H1 (cell line): ENCODE data around the gene DKK2. TPM values are rescaled to one million over a fixed set of nuclear protein-coding genes. Genes with fewer than 3 reads are reported as not detected.

ENCODE experiments used
- CTCF ChIA-PET: fragments of 300-600 bp; sonication (Branson Sonifier 250); formaldehyde crosslinking; loops from one replicate; lab custom pipeline; 2021; ENCODE audit not compliant: partially characterized antibody; lab: Charles Lee
- POLR2A ChIA-PET: fragments of 300-600 bp; sonication (Branson Sonifier 250); formaldehyde crosslinking; loops from one replicate; lab custom pipeline; 2021; ENCODE audit warnings: inconsistent platforms; ENCODE audit not compliant: partially characterized antibody; lab: Charles Lee
- DNase-seq, 2 experiments: peaks; one replicate each; pipeline versions ENCODE4 v3.0.0 to v3.0.0-alpha.2; 2010 to 2022; ENCODE audit warnings: low spot score in 2 of 2, low read depth in 1 of 2, mixed read lengths in 1 of 2
- FAIRE-seq: peaks from 2 replicates; lab custom pipeline; 2011; peaks lifted over from hg19 to GRCh38; lab: Jason Lieb, UNC
- H2AFZ ChIP-seq: 2 replicates; pipeline ENCODE4 v1.8.1; 2012; ENCODE audit warnings: low read length, inconsistent platforms
- H2AK5ac ChIP-seq: 2 replicates; pipeline ENCODE4 v1.6.1; 2013; ENCODE audit warnings: low read depth, low read length
- H2BK120ac ChIP-seq: replicated peaks from 2 replicates; pipeline ENCODE3; 2013; ENCODE audit warnings: low read depth, low read length, inconsistent platforms
- H2BK12ac ChIP-seq: 2 replicates; pipeline ENCODE4 v1.6.1; 2013; ENCODE audit warnings: low read depth, low read length
- H2BK15ac ChIP-seq: 2 replicates; pipeline ENCODE4 v1.6.1; 2013; ENCODE audit warnings: low read length
- H2BK20ac ChIP-seq: 2 replicates; pipeline ENCODE4 v1.6.1; 2013; ENCODE audit warnings: low read length
- H2BK5ac ChIP-seq: 2 replicates; pipeline ENCODE4 v1.6.1; 2013; ENCODE audit warnings: low read depth, low read length
- H3K14ac ChIP-seq: 2 replicates; pipeline ENCODE4 v1.6.1; 2013; ENCODE audit warnings: inconsistent platforms; ENCODE audit not compliant: insufficient read length
- H3K18ac ChIP-seq: 2 replicates; pipeline ENCODE4 v1.6.1; 2013; ENCODE audit warnings: low read length; ENCODE audit errors: extremely low read depth
- H3K23ac ChIP-seq: 2 replicates; pipeline ENCODE4 v1.6.1; 2013; ENCODE audit warnings: inconsistent platforms; ENCODE audit not compliant: insufficient read length
- H3K23me2 ChIP-seq: 2 replicates; pipeline ENCODE4 v1.6.1; 2013; ENCODE audit warnings: low read depth, low read length
- H3K27ac ChIP-seq: 2 replicates; pipeline ENCODE4 v1.6.1; 2011; ENCODE audit warnings: low read depth, low read length, inconsistent platforms
- H3K27me3 ChIP-seq, 4 experiments: replicated peaks in 1 of 4; 1 replicate in 1 of 4; 2 replicates in 3 of 4; pipeline versions ENCODE4 v1.6.1 to v1.8.1; 2011 to 2013; ENCODE audit warnings: low read length in 3 of 4, mild to moderate bottlenecking in 3 of 4, inconsistent platforms in 2 of 4, mixed read lengths in 2 of 4, moderate library complexity in 1 of 4; ENCODE audit not compliant: control insufficient read depth in 3 of 4, insufficient read depth in 3 of 4; ENCODE audit errors: extremely low read depth in 1 of 4
- H3K36me3 ChIP-seq, 4 experiments: 2 replicates each; pipeline versions ENCODE4 v1.6.1 to v1.8.1; 2011 to 2013; ENCODE audit warnings: mild to moderate bottlenecking in 4 of 4, low read length in 3 of 4, moderate library complexity in 2 of 4, control low read depth in 1 of 4, inconsistent platforms in 1 of 4; ENCODE audit not compliant: insufficient read depth in 4 of 4, control insufficient read depth in 2 of 4
- H3K4ac ChIP-seq: replicated peaks from 2 replicates; pipeline ENCODE3; 2013; ENCODE audit warnings: low read length, low read depth, mixed read lengths, inconsistent platforms; ENCODE audit not compliant: insufficient read length
- H3K4me1 ChIP-seq, 4 experiments: replicated peaks in 1 of 4; 1 replicate in 1 of 4; 2 replicates in 3 of 4; pipeline versions ENCODE4 v1.6.1 to v1.8.1; 2011 to 2013; ENCODE audit warnings: low read length in 3 of 4, inconsistent platforms in 2 of 4, mixed read lengths in 1 of 4; ENCODE audit not compliant: insufficient read depth in 4 of 4, control insufficient read depth in 3 of 4
- H3K4me2 ChIP-seq, 2 experiments: 2 replicates each; pipeline versions ENCODE4 v1.6.1 to v1.8.1; 2011 to 2013; ENCODE audit warnings: low read depth in 2 of 2, low read length in 2 of 2, control low read depth in 1 of 2, inconsistent platforms in 1 of 2, mild to moderate bottlenecking in 1 of 2; ENCODE audit not compliant: insufficient read depth in 1 of 2
- H3K4me3 ChIP-seq, 4 experiments: fragments of 200-600, 300-600 bp in 1 of 4; sonication (generic), shearing (Covaris generic), sonication (Bioruptor Twin) in 1 of 4; 2 replicates each; pipeline versions ENCODE4 v1.5.1 to v1.8.1; 2011 to 2016; ENCODE audit warnings: low read length in 4 of 4, low read depth in 3 of 4, control low read depth in 2 of 4, inconsistent platforms in 2 of 4, mild to moderate bottlenecking in 2 of 4, mixed read lengths in 1 of 4, moderate library complexity in 1 of 4; ENCODE audit not compliant: insufficient read depth in 2 of 4; ENCODE audit errors: extremely low read depth in 1 of 4
- H3K56ac ChIP-seq: replicated peaks from 2 replicates; pipeline ENCODE3; 2013; ENCODE audit warnings: low read depth, mild to moderate bottlenecking, mixed read lengths, low read length, inconsistent platforms; ENCODE audit not compliant: insufficient read length
- H3K79me1 ChIP-seq: 2 replicates; pipeline ENCODE4 v1.6.1; 2013; ENCODE audit warnings: low read depth, low read length, control low read depth
- H3K79me2 ChIP-seq, 2 experiments: 2 replicates each; pipeline versions ENCODE4 v1.6.1 to v1.8.1; 2012 to 2013; ENCODE audit warnings: low read length in 2 of 2, mild to moderate bottlenecking in 2 of 2, inconsistent platforms in 1 of 2; ENCODE audit not compliant: insufficient read depth in 2 of 2, control insufficient read depth in 1 of 2
- H3K9ac ChIP-seq, 4 experiments: replicated peaks in 1 of 4; 1 replicate in 1 of 4; 2 replicates in 3 of 4; pipeline versions ENCODE4 v1.6.1 to v1.8.1; 2011 to 2013; ENCODE audit warnings: low read depth in 3 of 4, low read length in 3 of 4, control low read depth in 2 of 4, mild to moderate bottlenecking in 2 of 4, moderate library complexity in 2 of 4, inconsistent platforms in 1 of 4; ENCODE audit errors: extremely low read depth in 1 of 4
- H3K9me3 ChIP-seq, 2 experiments: 2 replicates each; pipeline versions ENCODE4 v1.6.1 to v1.8.1; 2012 to 2013; ENCODE audit warnings: mild to moderate bottlenecking in 2 of 2, moderate library complexity in 2 of 2, control low read depth in 1 of 2, inconsistent platforms in 1 of 2, low read depth in 1 of 2, low read length in 1 of 2, mixed read lengths in 1 of 2; ENCODE audit not compliant: insufficient read depth in 2 of 2
- H4K20me1 ChIP-seq, 2 experiments: replicated peaks in 1 of 2; 2 replicates each; pipeline versions ENCODE3 to v1.8.1; 2011 to 2013; ENCODE audit warnings: inconsistent platforms in 2 of 2, low read length in 2 of 2, mild to moderate bottlenecking in 1 of 2; ENCODE audit not compliant: insufficient read depth in 2 of 2, control insufficient read depth in 1 of 2
- H4K5ac ChIP-seq: 2 replicates; pipeline ENCODE4 v1.6.1; 2013; ENCODE audit warnings: low read length, low read depth, mixed read lengths, inconsistent platforms; ENCODE audit not compliant: insufficient read length
- H4K8ac ChIP-seq: 2 replicates; pipeline ENCODE4 v1.8.0; 2013; ENCODE audit warnings: mild to moderate bottlenecking, moderate library complexity, low read length, inconsistent platforms; ENCODE audit not compliant: insufficient read depth; ENCODE audit errors: extremely low read depth
- H4K91ac ChIP-seq: replicated peaks from 2 replicates; pipeline ENCODE3; 2013; ENCODE audit warnings: low read length, mixed read lengths, inconsistent platforms; ENCODE audit not compliant: insufficient read length
- ATF2 ChIP-seq: IDR thresholded peaks from 2 replicates; pipeline ENCODE4 v1.6.1; 2012; ENCODE audit warnings: low read length, inconsistent platforms
- CBX8 ChIP-seq: fragments of 300-800, 300-1000 bp; sonication (generic); IDR thresholded peaks from 2 replicates; pipeline ENCODE4 v1.7.1; 2016; ENCODE audit warnings: low read depth, low read length, borderline replicate concordance
- CHD2 ChIP-seq: IDR thresholded peaks from 2 replicates; pipeline ENCODE4 v1.6.1; 2012; ENCODE audit warnings: low read length, improper control_type of control experiment
- CREB1 ChIP-seq: IDR thresholded peaks from 2 replicates; pipeline ENCODE4 v1.6.1; 2012; ENCODE audit warnings: inconsistent platforms
- HDAC2 ChIP-seq, 2 experiments: fragments of 300-600 bp in 1 of 2; sonication (generic) in 1 of 2; IDR thresholded peaks; 2 replicates each; pipeline ENCODE4 v1.6.1; 2011 to 2012; ENCODE audit warnings: low read depth in 2 of 2, low read length in 2 of 2, mild to moderate bottlenecking in 2 of 2, moderate library complexity in 2 of 2, borderline replicate concordance in 1 of 2, inconsistent platforms in 1 of 2
- MAX ChIP-seq: IDR thresholded peaks from 2 replicates; pipeline ENCODE4 v1.6.1; 2012; ENCODE audit warnings: inconsistent platforms
- POLR2A ChIP-seq, 2 experiments: IDR thresholded peaks; 1 replicate in 1 of 2; 2 replicates in 1 of 2; pipeline ENCODE4 v1.6.1; 2011; ENCODE audit warnings: low read depth in 2 of 2, low read length in 2 of 2, mild to moderate bottlenecking in 2 of 2; ENCODE audit errors: control extremely low read depth in 1 of 2
- POLR2AphosphoS5 ChIP-seq: IDR thresholded peaks from 2 replicates; pipeline ENCODE4 v1.6.1; 2011; ENCODE audit warnings: low read depth, low read length
- SP1 ChIP-seq: IDR thresholded peaks from 2 replicates; pipeline ENCODE4 v1.6.1; 2011; ENCODE audit warnings: low read depth, low read length
- TBP ChIP-seq: IDR thresholded peaks from 2 replicates; pipeline ENCODE4 v1.6.1; 2011; ENCODE audit warnings: low read depth, low read length, improper control_type of control experiment
- USF2 ChIP-seq: IDR thresholded peaks from 2 replicates; pipeline ENCODE4 v1.6.1; 2011; ENCODE audit warnings: low read length, improper control_type of control experiment
- WGBS, 2 experiments: shearing (Covaris generic) in 1 of 2; methylation state at CpG; one replicate each; pipeline versions ENCODE4 v1.1.6 to v1.1.7; 2013 to 2015; ENCODE audit warnings: low lambda C conversion rate in 2 of 2, mixed read lengths in 2 of 2, inconsistent platforms in 1 of 2, low coverage in 1 of 2, missing lambda C conversion rate in 1 of 2; ENCODE audit not compliant: insufficient replicate concordance in 2 of 2, insufficient coverage in 1 of 2, insufficient read length in 1 of 2; ENCODE audit errors: extremely low coverage in 1 of 2, missing lambda C conversion rate in 1 of 2; 5-methylcytosine and 5-hydroxymethylcytosine counted together
- polyA plus RNA-seq, 7 experiments: library from polyadenylated mRNA; depleted of rRNA in 3 of 7; stranded (reverse) in 5 of 7; unstranded in 2 of 7; fragments of >200 nt in 5 of 7; fragments of 200-250 nt in 2 of 7; gene quantifications; 1 replicate in 5 of 7; 2 replicates in 1 of 7; 4 replicates in 1 of 7; pipeline versions ENCODE4 v1.2.1 to v1.2.3, GENCODE V29; 2011 to 2013; ENCODE audit warnings: missing spikeins in 2 of 7, mixed read lengths in 2 of 7
- total RNA-seq: library from RNA; stranded (reverse); fragmentation: NEBNext Ultra II Directional; extraction: Animal tissue kit (Norgen Biotek cat#: 25700); gene quantifications from 2 replicates; pipeline ENCODE4 v1.2.1, GENCODE V29; 2021

DKK2 gene
- total and polyA plus RNA-seq, 2 of the 8 experiments (the other 6 are each of a cell fraction or from before 2014, with no cell fraction given) = 0.09 to 0.13 TPM

- Histone ChIP-seq H2AK5ac (no peak overlapping the region), H3K23ac (no peak overlapping the region), H2BK12ac (no peak overlapping the region), H4K91ac (no peak overlapping the region), H4K5ac (no peak overlapping the region), H2BK5ac (no peak overlapping the region), H3K79me2 (no peaks in the 10 kb centered on the region), H3K9me3 (peaks cover 0 to 10% of the 10 kb centered on the region in 2 experiments; a peak in 1 of 4 replicates), H3K4me3 (no peak overlapping the region), H2BK120ac (no peak overlapping the region), H3K27me3 (no peaks in the 10 kb centered on the region), H3K14ac (no peak overlapping the region), H3K4me2 (no peak overlapping the region), H3K27ac (no peak overlapping the region), H3K36me3 (no peaks in the 10 kb centered on the region), H3K79me1 (no peaks in the 10 kb centered on the region), H4K8ac (no peak overlapping the region), H3K18ac (no peak overlapping the region), H3K4me1 (no peaks in the 10 kb centered on the region), H3K9ac (no peak overlapping the region), H3K4ac (no peak overlapping the region), H3K23me2 (no peaks in the 10 kb centered on the region; the same call in 1 of the 2 replicates), H2BK20ac (no peak overlapping the region), H2AFZ (no peak overlapping the region), H2BK15ac (no peak overlapping the region), H4K20me1 (no peaks in the 10 kb centered on the region), H3K56ac (no peak overlapping the region)
- WGBS, 2 experiments = 94% methylated on average over 1 of the region's 1 CpG; no CpG with 5 or more reads in 1 of the 2 experiments
- no peak for FAIRE-seq
- ChIA-PET POLR2A (no interaction called here), CTCF (interaction anchor here (1.1 kb wide), 1 partner anchor 130 kb away, joined by 3 read pairs; no protein-coding TSS in a partner anchor)
- no peak for DNase-seq
- TF ChIP-seq HDAC2 (IDR thresholded peaks at IDR 0.05; ENCODE audit: borderline replicate concordance in 1 of 2, low read depth in 2 of 2, low read length in 2 of 2) (no peak), SP1 (no peak), CBX8 (no peak), CREB1 (no peak), CHD2 (no peak), POLR2AphosphoS5 (no peak), TBP (no peak), ATF2 (no peak), USF2 (no peak), POLR2A (IDR thresholded peaks at IDR 0.05; ENCODE audit: control extremely low read depth in 1 of 2, low read depth in 2 of 2, low read length in 2 of 2) (no peak), MAX (no peak)
Observed at GRCh38 chr4:107046261-107046660, 10.1 kb upstream of the DKK2 start.
